NCI-H1694 (cell line): ENCODE measurements around the gene ADAMTSL3.
"Not testable (repeated sequence)": the region's sequence is repeated elsewhere in the genome, so short reads cannot be mapped to it uniquely, and the experiment has no call there.

Experiments
- DNase-seq: peaks from one replicate; lab custom pipeline; 2025; lab: John Stamatoyannopoulos, UW

ADAMTSL3 gene

DNA sequence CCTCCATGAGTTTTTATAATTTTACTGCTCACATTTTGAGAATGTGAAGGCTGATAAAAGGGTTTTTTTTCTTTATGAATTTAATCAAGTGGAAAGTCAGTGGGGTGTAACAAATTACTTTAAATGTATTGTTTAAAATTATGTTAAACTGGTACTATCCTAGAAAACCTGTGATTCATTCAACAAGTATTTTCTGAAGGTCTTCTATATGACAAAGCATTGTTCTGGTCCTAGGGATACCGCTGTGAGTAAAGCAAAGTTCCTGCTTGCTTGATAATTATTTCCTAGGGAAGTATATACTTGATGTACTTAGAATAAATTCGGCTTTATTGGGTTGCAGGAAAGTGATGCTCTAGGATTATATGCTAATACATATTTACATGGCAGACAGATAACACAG, 428.8 kb downstream of the ADAMTSL3 start:
- no peak for DNase-seq

DNA sequence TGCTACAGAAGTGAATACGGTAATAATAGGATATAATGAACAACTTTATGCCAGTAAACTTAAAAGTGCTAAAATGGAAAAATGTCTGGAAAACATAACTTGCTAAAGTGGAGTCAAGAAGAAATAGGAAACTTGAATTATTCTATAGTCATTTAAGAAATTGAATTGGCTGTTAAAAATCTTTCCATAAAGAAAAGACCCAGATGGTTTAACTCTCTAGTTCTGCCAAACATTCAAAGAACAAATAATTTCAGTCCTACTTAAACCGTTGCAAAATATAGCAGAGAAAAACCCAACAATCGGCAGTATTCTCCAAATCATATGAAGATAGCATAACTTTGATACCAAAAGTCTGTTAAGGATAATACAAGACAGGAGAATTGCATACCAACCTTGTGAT, 432.1 kb downstream of the ADAMTSL3 start:
- DNase-seq = not testable (repeated sequence)
